Measurements from ENCODE around the gene ANKRD13B. TPM values are rescaled to one million over a fixed set of nuclear protein-coding genes. Genes with fewer than 3 reads are reported as not detected.

The ANKRD13B gene
- total RNA-seq, 1 donor from 2014 or later = 4.8 TPM

DNA sequence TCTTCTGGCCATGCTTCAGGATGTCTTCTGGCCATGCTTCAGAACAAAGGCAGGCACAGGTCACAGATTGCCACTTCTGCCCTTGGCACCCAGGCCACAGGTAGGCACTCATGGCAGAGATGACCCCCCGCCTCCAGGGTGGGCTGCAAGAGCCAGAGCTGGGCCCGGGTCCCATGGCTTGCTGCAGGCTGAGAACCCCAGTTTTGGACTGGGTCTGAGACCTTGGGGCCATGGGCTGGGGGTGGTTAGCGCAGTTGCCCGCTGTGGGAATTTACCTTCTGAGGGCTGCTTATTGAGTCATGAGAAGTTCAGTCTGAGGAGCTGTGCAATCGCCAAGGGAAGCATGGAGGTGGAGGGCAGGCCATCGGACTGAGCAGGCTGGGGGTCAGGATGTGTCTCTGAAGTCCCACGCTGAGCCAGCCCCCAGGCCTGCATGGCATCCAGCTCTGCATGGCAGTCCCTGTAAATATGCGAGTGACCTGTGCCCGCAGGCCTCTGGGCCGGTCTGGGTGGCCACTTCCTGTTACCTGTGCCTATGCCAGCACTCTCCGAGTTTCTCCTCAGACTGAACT is 1.7 kb downstream of the ANKRD13B start:
- DNase-seq (ENCODE audit: low read depth in 2 of 2) = no peak

DNA sequence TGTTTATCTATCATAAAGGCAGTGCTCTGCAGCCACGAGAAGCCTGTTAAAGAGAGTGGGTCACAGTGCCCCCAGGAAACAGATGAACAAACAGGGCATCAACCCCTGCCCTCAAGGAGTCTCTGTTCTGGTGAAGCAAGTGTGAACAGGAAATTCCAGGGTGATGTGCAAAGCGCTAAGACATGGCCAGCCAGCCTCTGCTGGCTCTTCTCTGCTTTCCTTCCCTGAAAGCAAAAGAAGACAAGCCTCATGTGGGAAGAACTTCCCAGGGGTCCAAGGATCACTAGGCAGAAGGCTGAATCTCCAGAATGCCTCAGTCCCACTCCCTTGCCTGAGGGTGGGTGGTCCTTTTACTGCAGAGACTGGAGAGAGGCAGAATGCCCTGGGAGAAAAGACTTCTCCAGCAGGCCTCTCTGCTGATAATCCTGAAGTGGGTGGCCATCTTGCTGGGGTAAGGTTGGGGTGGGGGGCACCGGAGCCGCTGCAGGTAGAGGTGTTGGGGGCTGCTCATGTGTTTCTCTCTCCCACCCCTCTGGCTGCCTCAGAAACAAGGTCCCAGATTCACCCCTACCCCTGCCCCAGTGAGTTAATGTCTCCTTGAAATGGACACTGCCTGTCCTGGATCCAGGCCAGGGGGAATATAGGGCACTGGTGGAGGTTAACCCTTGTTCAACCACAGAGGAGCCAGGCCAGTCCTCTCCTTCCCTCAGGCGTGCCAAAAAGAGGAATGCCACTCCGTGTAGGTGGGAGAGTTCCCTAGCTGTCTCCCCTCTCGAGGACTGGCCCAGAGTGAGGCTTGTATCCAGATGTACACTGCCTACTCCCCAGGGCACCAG is 2.4 kb downstream of the ANKRD13B start:
- no peak for DNase-seq (ENCODE audit: low read depth in 2 of 2)

DNA sequence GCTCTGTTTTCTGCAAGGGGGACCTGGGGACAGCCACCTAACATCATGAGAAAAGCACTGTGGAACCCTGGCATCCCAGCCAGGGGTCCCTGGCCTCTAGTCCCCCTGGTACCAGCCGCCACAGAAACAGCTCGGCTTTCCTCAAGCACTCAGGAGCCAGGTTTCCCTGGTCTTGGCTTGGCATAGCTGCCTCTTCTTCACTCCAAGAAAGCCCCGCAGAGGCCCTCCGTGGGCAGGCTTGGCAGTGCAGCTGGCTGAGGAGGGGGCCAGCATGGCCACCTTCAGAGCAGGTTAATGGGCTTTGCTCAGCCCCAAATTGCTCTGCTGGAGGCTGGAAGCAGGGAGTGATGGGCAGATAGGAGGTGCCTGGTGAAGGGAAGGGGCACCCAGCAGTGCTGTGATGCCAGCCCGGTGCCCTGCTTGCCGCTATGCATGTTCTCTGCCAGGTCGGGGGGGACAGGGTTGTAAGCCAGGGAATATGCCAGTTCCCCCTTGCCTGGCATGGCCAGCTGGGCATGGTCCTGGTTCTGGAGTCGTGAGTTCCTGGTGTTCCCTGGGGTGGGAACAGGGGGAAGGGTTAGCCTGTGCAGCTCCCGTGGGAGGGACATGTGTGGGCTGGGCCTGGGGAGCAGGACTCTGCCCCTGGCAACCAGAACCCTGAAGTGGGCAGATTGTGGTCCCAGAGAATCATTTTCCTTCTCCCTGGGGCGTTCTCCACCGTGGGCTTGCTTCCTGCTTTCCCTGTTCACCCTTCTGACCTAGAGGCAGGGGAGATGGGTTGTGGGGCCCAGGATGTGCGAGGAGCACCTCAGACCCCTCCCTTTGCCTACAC is 3.2 kb downstream of the ANKRD13B start:
- DNase-seq (ENCODE audit: low read depth in 2 of 2) = no peak

DNA sequence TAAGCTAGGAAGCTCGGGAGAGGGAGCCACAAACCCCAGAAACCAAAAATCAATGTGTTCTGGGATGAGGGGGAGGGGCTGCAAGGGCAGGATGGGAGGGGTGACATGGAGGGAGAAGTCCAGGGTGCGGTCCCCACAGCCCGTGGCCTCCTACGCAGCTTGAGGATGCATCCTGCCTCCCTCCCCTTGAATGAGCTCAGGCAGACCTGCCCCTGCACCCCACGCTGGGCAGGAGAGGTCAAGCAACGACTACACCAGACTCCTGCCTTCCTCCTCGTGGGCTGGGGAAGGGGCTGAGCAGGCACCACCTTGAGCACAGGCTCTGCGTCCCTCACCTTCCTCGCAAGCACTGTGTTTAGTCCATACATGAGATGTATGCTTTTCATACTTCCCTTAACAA is 3.9 kb downstream of the ANKRD13B start:
- DNase-seq (ENCODE audit: low read depth in 2 of 2) = no peak

DNA sequence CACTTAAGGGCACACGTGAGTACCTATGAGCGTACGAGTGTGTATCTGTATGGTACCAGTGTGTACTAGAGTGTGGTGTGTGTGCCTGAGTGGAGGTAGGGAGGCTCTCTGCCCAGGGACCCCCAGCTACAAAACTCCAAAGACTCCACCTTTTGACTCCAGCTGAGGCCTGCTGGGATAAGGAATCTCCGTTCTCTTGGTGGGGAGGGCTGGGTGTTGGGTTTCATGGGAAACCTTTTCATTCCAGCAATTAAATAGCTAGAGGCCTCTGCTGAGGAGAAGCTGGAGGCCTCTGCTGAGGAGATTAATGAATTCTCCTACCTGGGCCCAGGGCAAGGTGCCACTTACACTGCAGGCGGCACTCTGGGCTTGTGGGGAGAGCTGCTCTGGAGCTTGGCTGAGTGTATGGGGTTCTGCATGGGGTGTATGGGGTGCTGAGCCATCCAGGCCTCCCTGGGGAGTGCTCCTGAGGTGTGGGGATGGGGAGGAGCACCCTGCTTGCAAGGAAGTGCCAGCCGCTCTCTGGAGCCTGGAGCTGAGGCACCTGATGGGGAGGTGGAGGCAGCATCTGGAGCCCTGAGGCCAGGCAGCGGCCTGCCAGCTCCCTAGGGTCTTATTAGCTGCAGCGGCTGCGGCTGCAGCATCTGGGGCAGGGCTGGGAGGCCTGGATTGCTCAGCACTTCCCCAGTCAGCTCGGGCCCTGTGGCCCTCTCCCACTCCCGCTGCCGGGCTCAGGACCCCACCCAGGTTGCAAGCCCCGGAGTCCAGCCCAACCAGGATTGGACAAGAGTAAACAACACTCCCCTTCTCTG is 4.6 kb downstream of the ANKRD13B start:
- DNase-seq (ENCODE audit: low read depth in 2 of 2) = no peak

DNA sequence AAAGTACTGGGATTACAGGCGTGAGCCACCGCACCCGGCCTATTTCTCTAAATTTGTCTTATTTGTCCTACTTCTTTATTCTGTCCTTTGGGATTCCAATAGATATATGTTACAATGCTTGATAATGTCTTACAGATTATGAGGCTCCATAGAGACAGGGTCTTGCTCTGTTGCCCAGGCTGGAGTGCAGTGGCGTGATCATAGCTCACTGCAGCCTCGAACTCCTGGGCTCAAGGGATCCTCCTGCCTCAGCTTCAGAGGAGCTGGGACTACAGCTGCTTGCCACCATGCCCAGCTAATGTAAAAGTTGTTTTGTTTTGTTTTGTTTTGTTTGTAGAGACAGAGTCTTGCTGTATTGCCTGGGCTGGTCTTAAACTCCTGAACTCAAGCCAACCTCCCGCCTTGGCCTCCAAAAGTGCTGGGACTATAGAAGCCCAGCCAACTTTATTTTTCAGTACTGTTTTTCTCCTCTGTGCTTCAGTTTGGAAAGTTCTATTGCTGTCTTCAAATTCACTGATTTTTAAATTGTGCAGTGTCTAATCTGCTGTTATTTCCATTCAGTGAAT is 10.3 kb downstream of the ANKRD13B start:
- no peak for DNase-seq (ENCODE audit: low read depth in 2 of 2)

DNA sequence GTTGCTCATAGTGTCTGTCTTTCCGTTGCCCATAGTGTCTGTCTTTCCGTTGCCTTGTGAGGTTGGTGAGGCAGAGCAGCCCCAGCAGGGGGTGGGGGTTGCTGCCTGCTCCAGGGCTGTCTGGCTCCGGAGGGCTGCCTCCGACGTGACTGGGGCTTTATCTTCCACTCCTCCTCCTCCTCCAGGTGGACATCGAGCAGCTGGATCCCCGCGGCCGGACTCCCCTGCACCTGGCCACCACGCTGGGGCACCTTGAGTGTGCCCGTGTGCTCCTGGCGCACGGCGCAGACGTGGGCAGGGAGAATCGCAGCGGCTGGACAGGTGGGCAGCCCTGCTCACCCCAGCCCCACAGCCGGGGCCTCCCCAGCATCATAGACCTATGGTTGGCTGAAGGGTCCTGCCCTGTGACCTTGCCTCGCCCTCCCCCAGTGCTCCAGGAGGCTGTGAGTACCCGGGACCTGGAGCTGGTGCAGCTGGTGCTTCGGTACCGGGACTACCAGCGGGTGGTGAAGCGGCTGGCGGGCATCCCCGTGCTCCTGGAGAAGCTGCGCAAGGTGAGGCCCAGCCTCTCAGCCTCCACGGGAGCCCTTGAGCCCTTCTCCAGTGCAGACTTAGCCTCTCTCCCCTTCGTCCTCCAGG is 14.7 kb downstream of the ANKRD13B start:
- DNase-seq (ENCODE audit: low read depth in 2 of 2) = no peak

DNA sequence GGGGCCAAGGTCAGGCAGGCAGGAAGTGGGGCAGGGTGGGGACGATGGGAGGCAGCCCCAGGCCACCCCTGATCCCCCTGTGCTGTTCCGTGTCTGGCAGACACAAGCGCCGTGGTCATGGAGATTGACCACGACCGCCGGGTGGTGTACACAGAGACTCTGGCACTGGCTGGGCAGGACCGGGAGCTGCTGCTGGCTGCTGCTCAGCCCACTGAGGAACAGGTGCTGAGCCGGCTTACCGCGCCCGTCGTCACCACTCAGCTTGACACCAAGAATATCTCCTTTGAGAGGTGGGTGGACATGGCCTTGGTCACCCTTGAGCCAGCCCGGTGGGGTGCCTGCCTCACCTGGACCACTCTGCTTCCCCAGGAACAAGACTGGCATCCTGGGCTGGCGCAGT is 16.1 kb downstream of the ANKRD13B start:
- no peak for DNase-seq (ENCODE audit: low read depth in 2 of 2)

DNA sequence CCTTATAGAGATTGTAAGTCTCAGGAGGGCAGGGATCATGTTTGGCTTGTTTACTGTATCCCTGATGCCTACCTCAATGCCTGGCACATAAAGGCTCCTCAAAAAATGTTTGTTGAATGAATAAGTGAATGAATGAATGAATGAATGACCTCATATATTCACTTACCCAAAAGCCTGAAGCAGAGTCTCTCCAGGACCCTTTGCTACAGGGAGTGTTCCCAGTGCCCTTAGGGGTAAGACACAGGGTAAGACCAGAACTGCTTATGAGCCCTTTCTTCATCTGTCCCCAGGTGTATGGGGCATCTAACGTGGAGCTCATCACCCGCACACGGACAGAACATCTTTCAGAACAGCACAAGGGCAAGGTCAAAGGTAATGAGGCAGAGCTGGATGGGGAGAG is 17.5 kb downstream of the ANKRD13B start:
- DNase-seq (ENCODE audit: low read depth in 2 of 2) = no peak

DNA sequence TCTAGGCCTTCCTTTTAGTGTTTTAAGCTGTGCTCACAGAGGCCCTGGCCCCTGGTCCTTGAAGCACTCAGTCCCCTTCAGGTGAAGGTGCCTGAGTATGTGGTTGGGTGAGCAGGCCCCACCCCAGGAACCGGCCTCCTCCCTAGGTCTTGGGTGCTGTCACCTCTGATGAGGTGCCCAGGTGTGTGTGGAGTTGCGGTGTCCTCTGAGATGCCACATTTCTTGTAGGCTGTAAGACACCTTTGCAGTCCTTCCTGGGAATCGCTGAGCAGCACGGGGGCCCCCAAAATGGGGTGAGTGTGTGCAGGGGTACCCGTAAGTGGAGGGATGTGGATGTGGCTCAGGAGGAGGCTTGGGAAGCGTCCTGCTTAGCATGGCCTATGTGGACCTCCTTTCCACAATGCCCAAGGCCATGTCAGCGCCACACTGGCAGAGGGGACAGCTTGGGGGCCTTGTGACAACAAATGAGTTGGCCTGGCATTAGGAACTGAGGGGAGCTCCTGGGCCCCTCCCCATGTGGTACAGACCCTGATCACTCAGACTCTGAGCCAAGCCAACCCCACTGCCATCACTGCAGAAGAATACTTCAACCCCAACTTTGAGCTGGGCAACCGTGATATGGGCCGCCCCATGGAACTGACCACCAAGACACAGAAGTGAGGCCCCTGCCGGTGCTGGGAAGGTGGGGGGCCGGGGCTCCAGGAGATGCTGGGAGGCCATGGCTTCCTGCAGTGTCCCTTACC is 18.6 kb downstream of the ANKRD13B start:
- DNase-seq (ENCODE audit: low read depth in 2 of 2) = no peak

DNA sequence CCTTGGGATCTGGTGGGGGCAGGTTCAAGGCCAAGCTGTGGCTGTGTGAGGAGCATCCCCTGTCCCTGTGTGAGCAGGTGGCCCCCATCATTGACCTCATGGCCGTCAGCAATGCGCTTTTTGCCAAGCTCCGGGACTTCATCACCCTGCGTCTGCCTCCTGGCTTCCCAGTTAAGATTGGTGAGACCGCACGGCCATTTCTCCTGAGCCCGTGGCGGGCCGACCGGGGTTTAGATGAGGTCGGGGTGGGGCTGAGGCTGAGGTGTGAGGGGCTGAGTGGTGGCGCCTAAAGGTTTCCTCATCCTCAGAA is 19.1 kb downstream of the ANKRD13B start:
- no peak for DNase-seq (ENCODE audit: low read depth in 2 of 2)

DNA sequence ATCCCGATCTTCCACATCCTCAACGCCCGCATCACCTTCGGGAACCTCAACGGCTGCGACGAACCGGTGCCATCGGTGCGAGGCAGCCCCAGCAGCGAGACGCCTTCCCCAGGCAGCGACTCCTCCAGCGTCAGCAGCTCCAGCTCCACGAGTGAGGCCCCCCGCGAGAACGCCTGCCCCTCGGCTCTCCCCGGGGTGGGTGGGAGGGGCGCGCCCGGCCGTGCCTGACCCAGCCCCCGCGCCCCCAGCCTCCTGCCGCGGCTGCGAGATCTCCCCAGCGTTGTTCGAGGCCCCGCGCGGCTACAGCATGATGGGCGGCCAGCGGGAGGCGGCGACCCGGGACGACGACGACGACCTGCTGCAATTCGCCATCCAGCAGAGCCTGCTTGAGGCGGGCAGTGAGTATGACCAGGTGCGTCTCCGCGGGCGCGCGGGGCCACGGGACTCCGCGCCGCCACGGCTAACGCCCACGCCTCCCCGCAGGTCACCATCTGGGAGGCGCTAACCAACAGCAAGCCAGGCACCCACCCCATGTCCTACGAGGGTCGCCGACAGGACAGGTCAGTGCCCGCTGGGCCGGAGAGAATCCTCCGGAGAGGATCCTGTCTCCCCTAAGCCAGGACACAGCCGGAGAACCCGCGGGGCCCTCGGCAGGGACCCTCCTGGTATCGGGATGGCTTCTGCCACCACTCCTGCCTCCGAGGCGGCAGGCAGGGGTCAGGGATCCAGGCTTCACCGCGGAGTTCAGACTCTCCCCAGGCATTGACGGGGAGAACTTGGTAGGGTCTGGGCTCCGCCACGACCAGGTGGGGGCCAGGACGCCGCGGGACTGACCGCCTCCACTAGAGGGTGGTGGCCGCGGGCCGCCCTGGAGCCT is 19.7 kb downstream of the ANKRD13B start:
- DNase-seq (ENCODE audit: low read depth in 2 of 2) = no peak

DNA sequence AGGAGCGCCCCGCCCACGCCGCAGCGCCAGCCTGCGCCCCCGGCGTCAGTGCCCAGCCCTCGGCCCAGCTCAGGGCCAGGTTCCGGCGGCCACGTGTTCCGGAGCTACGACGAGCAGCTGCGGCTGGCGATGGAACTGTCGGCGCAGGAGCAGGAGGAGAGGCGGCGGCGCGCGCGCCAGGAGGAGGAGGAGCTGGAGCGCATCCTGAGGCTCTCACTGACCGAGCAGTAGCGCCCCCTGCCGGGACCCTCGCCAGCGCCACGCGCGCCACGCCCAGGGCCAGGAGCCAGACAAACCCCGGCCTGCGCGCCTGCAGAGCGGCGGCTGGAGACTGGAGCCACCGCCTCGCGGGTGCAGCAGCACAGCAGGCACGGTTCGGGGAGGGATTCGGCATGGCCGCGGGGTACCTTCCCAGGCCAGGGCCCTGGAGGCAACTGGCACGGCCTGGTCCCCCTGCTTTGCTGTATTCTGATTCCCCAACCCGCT is 20.5 kb downstream of the ANKRD13B start:
- peak; percentile 92 for DNase-seq (ENCODE audit: low read depth in 2 of 2)

DNA sequence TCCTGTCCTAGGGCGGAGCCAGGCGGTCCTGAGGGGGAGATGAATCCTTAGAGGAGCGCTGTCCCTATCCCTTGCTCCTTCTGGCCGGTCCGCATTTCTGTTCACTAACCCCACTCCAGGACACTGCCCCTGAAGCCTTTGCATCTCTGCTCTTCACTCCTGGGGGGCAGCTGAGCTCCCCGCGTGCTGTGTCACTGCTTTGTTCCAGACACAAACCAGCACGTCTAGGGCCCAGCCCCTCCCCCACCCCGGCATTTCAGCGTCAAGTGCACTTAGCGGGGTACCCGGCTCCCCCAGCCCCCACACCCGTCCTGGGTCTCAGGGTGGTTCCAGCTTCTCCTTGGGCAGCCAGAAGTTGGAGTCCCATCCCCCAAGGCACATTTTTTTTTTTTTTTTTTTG is 20.9 kb downstream of the ANKRD13B start:
- DNase-seq (ENCODE audit: low read depth in 2 of 2) = no peak

DNA sequence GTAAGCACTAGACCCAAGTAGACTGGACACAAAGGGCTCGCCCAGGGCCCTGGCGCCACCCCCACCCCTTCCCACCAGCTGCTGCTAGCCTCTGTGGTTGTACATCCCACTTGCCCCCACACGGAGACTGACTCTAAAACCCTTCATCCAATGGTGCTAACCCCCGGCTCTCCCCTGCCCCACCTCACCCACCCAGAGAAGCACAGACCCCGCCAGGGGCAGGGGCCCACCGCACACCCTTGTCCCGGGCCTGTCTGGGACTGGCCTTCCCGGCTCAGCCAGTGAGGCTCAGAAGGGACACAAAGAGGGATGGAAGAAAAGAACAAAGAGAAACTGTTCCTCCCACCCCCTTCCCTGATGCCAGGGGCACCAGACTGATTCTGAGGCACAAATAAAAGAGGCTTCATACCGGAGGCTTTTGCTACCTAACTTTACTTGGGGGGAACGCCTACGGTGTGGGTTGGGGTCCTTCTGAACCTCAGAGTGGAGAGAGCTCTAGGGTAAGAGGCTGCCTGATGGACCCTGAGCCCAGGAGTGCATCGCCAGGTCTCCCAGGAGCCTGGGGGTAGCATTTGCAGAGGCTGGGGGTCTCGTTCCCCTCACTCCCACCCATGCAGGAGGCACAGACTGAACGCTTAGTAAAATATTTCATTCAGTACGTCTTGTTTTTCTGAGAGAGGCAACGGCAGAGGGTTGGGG is 21.6 kb downstream of the ANKRD13B start:
- DNase-seq (ENCODE audit: low read depth in 2 of 2) = no peak

DNA sequence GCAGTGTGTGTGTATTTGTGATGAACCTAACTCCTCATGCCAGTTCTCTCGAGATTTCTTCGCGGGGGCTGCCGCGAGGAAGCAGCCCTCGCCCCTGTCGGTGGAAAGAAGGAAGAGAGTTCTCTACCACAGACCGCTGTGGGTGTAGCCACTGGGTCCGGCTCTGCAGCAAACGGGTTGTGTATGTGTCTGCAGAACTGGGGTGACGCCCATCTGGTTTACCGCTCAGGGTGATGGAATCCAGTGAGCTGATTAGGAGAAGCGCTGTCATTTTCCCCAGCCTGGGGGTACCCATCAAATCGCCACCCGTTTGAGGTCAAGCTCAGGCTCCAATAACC is 22.1 kb downstream of the ANKRD13B start:
- no peak for DNase-seq (ENCODE audit: low read depth in 2 of 2)

DNA sequence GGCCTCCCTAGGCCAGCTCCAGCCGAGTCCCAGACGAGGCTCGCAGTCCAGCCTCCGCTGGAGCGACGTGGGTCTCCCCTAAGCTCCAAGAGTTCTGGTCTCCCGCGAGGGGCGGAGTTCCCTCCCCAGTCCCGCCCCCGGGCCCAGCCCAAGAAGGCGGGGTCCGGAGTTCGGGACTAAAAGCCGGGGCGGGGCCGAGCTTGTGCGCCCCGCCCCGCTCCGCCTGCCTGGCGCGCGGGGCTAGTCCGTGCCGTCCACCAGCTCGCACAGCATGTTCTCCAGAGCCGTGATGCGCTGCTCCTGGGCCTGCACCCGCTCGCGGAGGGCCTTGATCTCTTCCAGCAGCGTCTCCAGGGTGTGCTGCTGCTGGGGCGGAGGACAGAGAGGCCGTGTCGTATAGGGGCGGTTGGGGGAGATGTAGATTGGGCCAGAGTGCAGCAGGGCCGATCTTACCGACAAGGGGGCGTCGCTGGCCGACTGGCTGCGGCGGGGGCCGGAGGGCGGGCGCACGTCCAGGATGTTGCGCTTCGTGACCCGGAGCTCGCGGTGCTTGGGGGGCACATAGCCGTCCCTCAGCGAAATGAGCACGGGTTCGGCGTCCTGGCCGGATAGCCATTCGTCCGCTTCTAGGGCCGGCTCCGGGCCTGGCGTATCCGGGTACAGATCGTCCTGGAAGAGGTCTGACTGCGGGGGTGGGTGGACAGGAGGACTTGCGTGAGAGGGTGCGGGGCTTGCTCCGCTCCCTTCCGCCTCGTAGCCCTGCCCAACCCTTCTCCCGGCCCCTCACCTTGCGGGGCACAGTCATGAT is 22.8 kb downstream of the ANKRD13B start:
- DNase-seq (ENCODE audit: low read depth in 2 of 2) = peak; percentile 87 to 90

Measured in lung microvascular endothelial cell (primary cell).